NCI-H748 treated with DMSO at 0.1 percent for 48 hours (cell line): ENCODE measurements around the gene STARD8.
"Not testable (repeated sequence)": the region's sequence is repeated elsewhere in the genome, so short reads cannot be mapped to it uniquely, and the experiment has no call there.

Experiments used
- DNase-seq: peaks from one replicate; lab custom pipeline; 2025; lab: John Stamatoyannopoulos, UW

Gene STARD8

GRCh38 chrX:68647156-68647957 is at the start of gene STARD8:
TSS of gene STARD8 (plus strand) at chrX:68647666. CDS start at chrX:68647883, 217 bp downstream.
- DNase-seq: no peak

DNA sequence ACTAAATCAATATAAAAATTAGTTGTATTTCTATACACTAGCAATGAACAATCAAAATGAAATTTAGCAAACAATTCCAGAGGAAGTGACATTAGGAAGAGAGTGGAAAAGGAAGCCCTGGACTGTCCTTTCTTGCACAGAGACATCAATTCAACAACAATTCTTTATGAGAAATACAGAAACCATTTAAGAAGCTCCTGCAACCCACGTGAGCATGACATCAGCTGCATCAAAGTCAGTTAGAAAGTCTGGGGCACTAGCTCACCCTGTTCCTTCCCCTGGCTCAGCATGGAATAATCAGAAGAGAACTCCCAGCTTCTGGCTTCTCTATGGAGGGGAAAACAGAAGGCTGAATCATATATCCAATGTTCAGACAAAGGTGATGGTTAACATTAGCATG is 48.6 kb upstream of the STARD8 start:
- DNase-seq: no peak

- no peak for DNase-seq
Observed at GRCh38 chrX:68599256-68600152, 48.0 kb upstream of the STARD8 start.

DNA sequence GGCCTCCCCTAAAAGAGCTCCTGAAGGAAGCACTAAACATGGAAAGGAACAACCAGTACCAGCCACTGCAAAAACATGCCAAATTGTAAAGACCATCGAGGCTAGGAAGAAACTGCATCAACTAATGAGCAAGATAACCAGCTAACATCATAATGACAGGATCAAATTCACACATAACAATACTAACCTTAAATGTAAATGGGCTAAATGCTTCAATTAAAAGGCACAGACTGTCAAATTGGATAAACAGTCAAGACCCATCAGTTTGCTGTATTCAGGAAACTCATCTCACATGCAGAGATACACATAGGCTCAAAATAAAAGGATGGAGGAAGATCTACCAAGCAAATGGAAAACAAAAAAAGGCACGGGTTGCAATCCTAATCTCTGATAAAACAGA is 43.2 kb upstream of the STARD8 start:
- not testable (repeated sequence) for DNase-seq

GRCh38 chrX:68614733-68615132 is 32.7 kb upstream of the STARD8 start:
- not testable (repeated sequence) for DNase-seq

GRCh38 chrX:68627986-68628385 is 19.5 kb upstream of the STARD8 start:
- DNase-seq: no peak

DNA sequence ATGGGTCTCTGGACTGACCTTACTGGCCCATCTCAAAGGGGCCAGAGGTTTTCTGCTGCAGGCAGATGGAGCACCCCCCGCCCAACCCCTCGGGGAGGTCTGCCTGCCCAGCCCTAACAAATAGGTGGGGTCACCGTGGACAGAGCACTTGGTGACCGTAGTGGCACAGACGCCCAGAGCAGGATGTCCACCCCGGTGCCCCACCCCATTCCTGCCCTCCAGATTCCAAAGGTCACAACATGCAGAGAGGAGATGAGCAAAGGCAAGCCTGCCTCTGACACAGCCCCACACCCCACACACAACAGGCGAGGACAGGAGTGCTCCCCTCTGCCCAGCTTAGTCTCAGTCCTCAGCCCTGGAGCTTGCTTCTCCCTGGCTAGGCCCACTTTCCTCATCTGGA is 17.5 kb upstream of the STARD8 start:
- not testable (repeated sequence) for DNase-seq

DNA sequence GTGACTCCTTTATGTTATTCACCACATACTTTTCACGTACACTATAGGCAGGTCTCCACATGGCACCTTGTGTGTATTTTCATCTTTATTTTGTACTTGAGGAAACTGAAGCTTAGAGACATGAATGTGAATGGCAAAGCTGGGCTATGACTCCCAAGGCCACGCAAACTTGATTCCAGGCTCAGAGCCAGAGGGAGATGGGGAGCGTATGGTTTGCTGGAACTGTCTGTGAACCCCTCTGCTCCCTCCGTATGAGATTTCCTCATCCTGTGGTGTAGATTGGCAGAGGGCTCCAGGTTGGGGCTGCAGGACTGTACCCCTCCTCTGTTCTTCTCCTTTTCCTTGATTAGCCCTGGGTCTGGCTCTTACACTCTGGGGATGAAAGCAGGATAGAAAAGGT is 16.1 kb upstream of the STARD8 start:
- no peak for DNase-seq

DNA sequence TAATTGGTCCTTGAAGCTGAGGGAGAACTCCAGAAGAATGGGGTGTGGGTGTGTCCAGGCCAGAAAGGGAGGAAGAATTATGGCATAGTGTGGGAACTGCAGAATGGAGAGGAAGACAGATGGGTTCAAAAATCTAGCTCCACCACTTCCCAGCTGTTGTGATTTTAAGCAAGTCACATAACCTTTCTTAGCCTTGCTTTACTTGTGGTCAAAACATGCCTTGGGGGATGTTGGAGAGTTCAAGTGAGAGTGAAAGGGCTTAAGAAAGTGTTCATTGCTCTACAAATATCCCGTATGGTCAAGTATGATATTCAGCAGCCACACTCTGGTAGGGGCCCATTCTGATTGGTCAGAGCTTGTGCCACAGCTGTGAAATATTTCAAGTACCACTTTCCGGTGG is 15.0 kb upstream of the STARD8 start:
- no peak for DNase-seq

DNA sequence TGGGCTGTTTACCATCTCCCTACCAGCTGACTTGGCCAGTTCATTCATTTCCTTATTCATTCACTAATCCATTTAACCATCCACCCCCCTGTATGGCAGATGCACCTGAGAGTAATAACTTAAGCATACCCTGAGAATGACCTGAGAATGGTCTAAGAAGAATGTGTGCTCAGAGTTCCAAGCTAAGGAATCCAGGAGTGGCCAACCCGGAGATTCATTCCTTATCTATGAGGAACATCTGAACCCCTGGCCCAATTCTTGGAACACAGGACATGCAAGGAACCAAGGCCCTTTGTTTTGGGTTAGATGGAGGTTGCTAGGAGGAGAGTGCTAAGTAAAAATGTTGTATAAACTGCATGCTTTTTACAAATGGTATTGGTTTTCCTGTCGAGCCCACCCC is 13.5 kb upstream of the STARD8 start:
- no peak for DNase-seq

DNA sequence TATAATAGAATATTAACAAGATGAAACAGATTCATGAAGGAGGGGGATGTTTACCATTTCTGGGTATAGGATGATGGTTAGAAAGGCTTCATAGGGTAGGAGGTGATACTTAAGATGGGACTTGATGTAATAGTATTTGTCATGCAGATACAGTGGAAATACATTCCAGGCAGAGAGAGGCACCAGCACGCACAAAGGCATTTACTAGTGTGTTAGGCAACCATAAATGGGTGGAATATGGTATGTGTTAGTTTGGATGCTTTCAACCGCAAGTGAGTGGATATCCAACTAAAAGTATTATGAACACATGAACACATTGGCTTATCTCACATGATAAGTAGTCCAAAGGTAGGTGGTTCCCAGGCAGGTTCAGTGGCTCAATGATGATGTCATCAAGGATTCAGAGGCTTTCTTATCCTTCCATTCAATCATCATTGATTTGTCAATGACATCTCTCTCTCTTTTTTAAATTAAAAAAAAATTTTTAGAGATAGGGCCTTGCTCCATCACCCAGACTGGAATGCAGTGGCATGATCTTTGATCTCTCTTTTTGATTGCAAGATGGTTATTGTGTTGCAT is 12.7 kb upstream of the STARD8 start:
- DNase-seq: no peak

GRCh38 chrX:68640661-68641060 is 6.8 kb upstream of the STARD8 start:
- DNase-seq: no peak

DNA sequence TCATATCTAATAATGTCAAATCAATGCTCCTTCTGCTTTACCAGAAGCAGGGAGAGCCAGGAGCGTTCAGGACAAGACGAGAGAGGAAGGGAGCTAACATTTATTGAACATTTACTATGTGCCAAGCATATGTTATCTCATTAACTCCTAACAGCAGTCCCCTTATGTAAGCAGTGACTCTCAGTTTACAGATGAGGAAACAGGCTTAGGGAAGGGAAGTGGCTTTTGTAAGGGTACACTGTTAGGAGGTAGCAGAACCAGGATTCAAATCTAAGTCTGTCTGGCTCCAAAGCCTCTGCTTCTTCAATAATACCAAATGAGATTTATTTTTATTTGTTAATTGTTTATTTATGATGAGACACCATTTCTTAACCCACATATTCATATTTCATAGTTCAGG is 2.6 kb upstream of the STARD8 start:
- DNase-seq: no peak

- DNase-seq: no peak
Observed at GRCh38 chrX:68646421-68646820, 1.0 kb upstream of the STARD8 start.

DNA sequence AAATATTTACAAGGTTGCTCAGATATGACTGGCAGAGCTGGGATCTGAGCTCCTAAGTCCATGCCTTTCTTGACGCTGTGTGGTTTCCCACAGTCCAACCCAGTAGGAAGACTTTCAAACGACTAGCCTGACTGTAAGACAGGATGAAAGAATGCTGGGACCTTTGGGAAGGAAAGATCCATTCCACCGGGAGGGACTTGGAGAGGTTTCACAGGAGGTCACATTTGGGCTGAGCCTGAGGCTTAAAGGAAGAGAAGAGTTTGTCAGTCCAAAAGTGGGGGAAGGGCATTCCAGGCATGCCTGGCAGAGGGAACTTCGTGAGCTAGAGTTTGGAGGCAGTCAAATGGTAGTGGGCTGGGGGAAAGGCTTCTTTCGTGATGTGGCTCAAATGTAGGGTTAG is 1.5 kb downstream of the STARD8 start:
- no peak for DNase-seq

GRCh38 chrX:68650491-68650890 is 3.0 kb downstream of the STARD8 start:
- DNase-seq: no peak

DNA sequence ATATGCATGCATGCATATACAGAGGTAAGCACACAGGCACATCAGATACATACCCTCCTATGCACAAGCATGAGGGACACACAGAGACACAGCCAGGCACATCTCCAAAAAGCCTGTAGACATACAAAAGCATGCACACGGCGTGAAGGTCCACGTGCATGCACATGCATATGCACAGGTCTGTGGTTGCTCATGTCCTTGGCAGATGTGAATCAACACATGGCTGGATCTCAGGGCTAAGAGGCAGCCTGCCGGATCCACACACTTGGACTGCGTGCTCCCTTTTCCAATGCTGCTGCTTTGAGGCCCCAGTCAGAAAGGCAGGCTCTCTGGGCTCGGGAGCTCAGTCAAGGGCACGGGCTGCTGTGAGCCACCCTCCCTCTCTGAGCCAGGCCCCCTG is 3.6 kb downstream of the STARD8 start:
- DNase-seq: no peak

- DNase-seq: no peak
Observed at GRCh38 chrX:68652326-68653170, 5.1 kb downstream of the STARD8 start.

- no peak for DNase-seq
Observed at GRCh38 chrX:68654693-68655092, 7.2 kb downstream of the STARD8 start.

- not testable (repeated sequence) for DNase-seq
Observed at GRCh38 chrX:68656473-68656872, 9.0 kb downstream of the STARD8 start.

GRCh38 chrX:68658530-68658929 is 11.1 kb downstream of the STARD8 start:
- no peak for DNase-seq

DNA sequence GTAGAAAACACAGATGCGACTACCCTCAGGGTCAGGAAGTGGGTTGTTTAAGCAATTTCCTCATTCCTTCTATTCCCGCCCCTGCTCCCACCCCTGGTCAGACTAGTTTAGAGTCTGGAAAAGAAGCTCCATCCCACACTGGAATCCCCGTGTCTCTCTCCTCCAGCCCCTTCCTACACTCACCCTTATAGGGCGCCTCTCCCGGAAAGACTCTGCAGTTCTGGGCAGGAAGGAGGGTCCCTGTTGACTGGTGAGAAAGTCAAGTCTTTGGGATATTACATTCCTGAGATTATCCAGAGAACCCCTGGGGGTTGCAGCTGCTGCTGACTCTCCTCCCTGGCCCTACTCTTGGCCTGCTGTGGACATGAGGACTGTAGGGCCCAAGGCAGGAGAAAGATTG is 11.9 kb downstream of the STARD8 start:
- DNase-seq: no peak
